CD8-positive, alpha-beta memory T cell (primary cell): Measurements from ENCODE around the gene EPHA3. TPM values are rescaled to one million over a fixed set of nuclear protein-coding genes. Genes with fewer than 3 reads are reported as not detected.

Experiments used
- CTCF ChIA-PET: fragments of 350-600 bp; sonication (Branson Sonifier 250); formaldehyde crosslinking; loops from one replicate; lab custom pipeline; 2021; ENCODE audit warnings: antibody characterized with exemption; lab: Charles Lee
- POLR2A ChIA-PET: fragments of 350-600 bp; sonication (Branson Sonifier 250); formaldehyde crosslinking; loops from one replicate; lab custom pipeline; 2021; ENCODE audit warnings: antibody characterized with exemption; lab: Charles Lee
- DNase-seq, 5 donors: peaks; one replicate each; pipeline versions ENCODE4 v3.0.0 to v3.0.0-alpha.2; 2020 to 2022; ENCODE audit warnings: mixed read lengths in 1 of 5
- H3K27ac ChIP-seq: one replicate; pipeline ENCODE4 v1.7.0; 2013; ENCODE audit warnings: low read depth, mild to moderate bottlenecking, low read length, moderate library complexity
- H3K27me3 ChIP-seq: 2 replicates; pipeline ENCODE4 v1.7.0; 2013; ENCODE audit warnings: low read length, mild to moderate bottlenecking; ENCODE audit not compliant: insufficient read depth, poor library complexity, severe bottlenecking
- H3K36me3 ChIP-seq: 2 replicates; pipeline ENCODE4 v1.7.0; 2013; ENCODE audit warnings: mild to moderate bottlenecking, low read length, moderate library complexity; ENCODE audit not compliant: insufficient read depth
- H3K4me1 ChIP-seq: 2 replicates; pipeline ENCODE4 v1.7.0; 2013; ENCODE audit warnings: mild to moderate bottlenecking, low read length, moderate library complexity; ENCODE audit not compliant: insufficient read depth
- H3K4me3 ChIP-seq: 2 replicates; pipeline ENCODE4 v1.7.0; 2013; ENCODE audit warnings: mild to moderate bottlenecking, low read length
- H3K9me3 ChIP-seq: 2 replicates; pipeline ENCODE4 v1.7.0; 2013; ENCODE audit warnings: mild to moderate bottlenecking, low read length
- H3K27ac Mint-ChIP-seq, 8 donors: one replicate each; pipeline ENCODE4 v1.8.0; 2020 to 2021; ENCODE audit warnings: mixed read lengths in 8 of 8, mild to moderate bottlenecking in 6 of 8, inconsistent platforms in 3 of 8, moderate library complexity in 3 of 8
- H3K27me3 Mint-ChIP-seq, 2 donors: one replicate each; pipeline ENCODE4 v1.8.0; 2020 to 2021; ENCODE audit warnings: mixed read lengths in 2 of 2, mild to moderate bottlenecking in 1 of 2, moderate library complexity in 1 of 2
- H3K36me3 Mint-ChIP-seq, 3 donors: one replicate each; pipeline ENCODE4 v1.8.0; 2020 to 2021; ENCODE audit warnings: mixed read lengths in 3 of 3, inconsistent platforms in 1 of 3, mild to moderate bottlenecking in 1 of 3
- H3K4me1 Mint-ChIP-seq, 3 donors: one replicate each; pipeline ENCODE4 v1.8.0; 2020 to 2021; ENCODE audit warnings: mixed read lengths in 3 of 3, inconsistent platforms in 1 of 3, mild to moderate bottlenecking in 1 of 3
- H3K4me3 Mint-ChIP-seq, 7 donors: one replicate each; pipeline ENCODE4 v1.8.0; 2020 to 2021; ENCODE audit warnings: mixed read lengths in 7 of 7, mild to moderate bottlenecking in 6 of 7, moderate library complexity in 4 of 7, inconsistent platforms in 2 of 7
- H3K9me3 Mint-ChIP-seq, 5 donors: one replicate each; pipeline ENCODE4 v1.8.0; 2020 to 2022; ENCODE audit warnings: mixed read lengths in 5 of 5, mild to moderate bottlenecking in 3 of 5, moderate library complexity in 2 of 5, inconsistent platforms in 1 of 5
- polyA plus RNA-seq: library from polyadenylated mRNA; unstranded; fragments of 300-500 nt; fragmentation: Illumina TruSeq; gene quantifications from one replicate; pipeline ENCODE4 v1.2.3, GENCODE V29; 2021
- total RNA-seq, 2 experiments: library from RNA; stranded (reverse); gene quantifications; one replicate each; pipeline ENCODE4 v1.2.3, GENCODE V29; 2021

EPHA3 gene
- total and polyA plus RNA-seq, 3 experiments from 2014 or later = not detected

GRCh38 chr3:89426060-89426459 is 318.6 kb downstream of the EPHA3 start:
- Mint-ChIP-seq H3K36me3 (no peaks in the 10 kb centered on the region), H3K9me3 (peaks cover 0 to 32% (median 2%) of the 10 kb centered on the region in 5 donors), H3K27me3 (no peaks in the 10 kb centered on the region), H3K27ac (no peak overlapping the region), H3K4me3 (no peak overlapping the region), H3K4me1 (no peaks in the 10 kb centered on the region)
- no peak overlapping the region for H3K4me3 ChIP-seq
- no peaks in the 10 kb centered on the region for H3K4me1 ChIP-seq
- no peak overlapping the region for H3K27ac ChIP-seq
- H3K36me3 ChIP-seq = no peaks in the 10 kb centered on the region
- H3K27me3 ChIP-seq = no peaks in the 10 kb centered on the region
- DNase-seq = no peak
- ChIA-PET CTCF (no interaction called here), POLR2A (no interaction called here)
- no peaks in the 10 kb centered on the region for H3K9me3 ChIP-seq

GRCh38 chr3:89434621-89435380 is 327.4 kb downstream of the EPHA3 start:
- no peaks in the 10 kb centered on the region for H3K4me1 Mint-ChIP-seq
- no peak overlapping the region for H3K27ac ChIP-seq
- peaks cover 3 to 24% (median 4%) of the 10 kb centered on the region in 5 donors for H3K9me3 Mint-ChIP-seq
- CTCF ChIA-PET = no interaction called here
- no peaks in the 10 kb centered on the region for H3K36me3 ChIP-seq
- H3K27me3 ChIP-seq = no peaks in the 10 kb centered on the region
- H3K4me3 Mint-ChIP-seq = no peak overlapping the region
- DNase-seq = no peak
- H3K27me3 Mint-ChIP-seq = no peaks in the 10 kb centered on the region
- H3K27ac Mint-ChIP-seq = no peak overlapping the region
- no peaks in the 10 kb centered on the region for H3K36me3 Mint-ChIP-seq
- no peaks in the 10 kb centered on the region for H3K4me1 ChIP-seq
- H3K4me3 ChIP-seq = no peak overlapping the region
- H3K9me3 ChIP-seq = no peaks in the 10 kb centered on the region
- POLR2A ChIA-PET = no interaction called here

GRCh38 chr3:89436846-89437245 is 329.4 kb downstream of the EPHA3 start:
- no peak overlapping the region for H3K27ac Mint-ChIP-seq
- H3K27me3 ChIP-seq = no peaks in the 10 kb centered on the region
- H3K27me3 Mint-ChIP-seq = no peaks in the 10 kb centered on the region
- no peak overlapping the region for H3K27ac ChIP-seq
- no peaks in the 10 kb centered on the region for H3K36me3 ChIP-seq
- H3K4me1 Mint-ChIP-seq = no peaks in the 10 kb centered on the region
- no peaks in the 10 kb centered on the region for H3K36me3 Mint-ChIP-seq
- no peak overlapping the region for H3K4me3 ChIP-seq
- peaks cover 3 to 34% (median 4%) of the 10 kb centered on the region in 5 donors for H3K9me3 Mint-ChIP-seq
- no peaks in the 10 kb centered on the region for H3K4me1 ChIP-seq
- POLR2A ChIA-PET = no interaction called here
- CTCF ChIA-PET = interaction anchor here (1.0 kb wide), 1 partner anchor 14 kb away, joined by 3 read pairs; no protein-coding TSS in a partner anchor
- H3K4me3 Mint-ChIP-seq = no peak overlapping the region
- no peaks in the 10 kb centered on the region for H3K9me3 ChIP-seq
- DNase-seq = no peak

GRCh38 chr3:89440386-89440785 is 333.0 kb downstream of the EPHA3 start:
- H3K36me3 Mint-ChIP-seq = no peaks in the 10 kb centered on the region
- no peaks in the 10 kb centered on the region for H3K27me3 Mint-ChIP-seq
- H3K27ac Mint-ChIP-seq = no peak overlapping the region
- Histone ChIP-seq H3K27me3 (no peaks in the 10 kb centered on the region), H3K36me3 (no peaks in the 10 kb centered on the region), H3K4me3 (no peak overlapping the region), H3K9me3 (no peaks in the 10 kb centered on the region), H3K4me1 (no peaks in the 10 kb centered on the region), H3K27ac (no peak overlapping the region)
- POLR2A ChIA-PET = no interaction called here
- H3K9me3 Mint-ChIP-seq = peaks cover 4 to 39% (median 8%) of the 10 kb centered on the region in 5 donors
- H3K4me1 Mint-ChIP-seq = no peaks in the 10 kb centered on the region
- H3K4me3 Mint-ChIP-seq = no peak overlapping the region
- no peak for DNase-seq
- CTCF ChIA-PET = no interaction called here

GRCh38 chr3:89441141-89441540 is 333.7 kb downstream of the EPHA3 start:
- no peak overlapping the region for H3K27ac ChIP-seq
- POLR2A ChIA-PET = no interaction called here
- Mint-ChIP-seq H3K4me1 (no peaks in the 10 kb centered on the region), H3K36me3 (no peaks in the 10 kb centered on the region), H3K9me3 (peaks cover 2 to 41% (median 9%) of the 10 kb centered on the region in 5 donors), H3K27me3 (no peaks in the 10 kb centered on the region), H3K4me3 (no peak overlapping the region), H3K27ac (no peak overlapping the region)
- no peak overlapping the region for H3K4me3 ChIP-seq
- CTCF ChIA-PET = no interaction called here
- H3K36me3 ChIP-seq = no peaks in the 10 kb centered on the region
- DNase-seq = no peak
- H3K4me1 ChIP-seq = no peaks in the 10 kb centered on the region
- no peaks in the 10 kb centered on the region for H3K9me3 ChIP-seq
- H3K27me3 ChIP-seq = no peaks in the 10 kb centered on the region

- Histone ChIP-seq H3K36me3 (no peaks in the 10 kb centered on the region), H3K27me3 (no peaks in the 10 kb centered on the region), H3K9me3 (no peaks in the 10 kb centered on the region), H3K4me1 (no peaks in the 10 kb centered on the region), H3K27ac (no peak overlapping the region), H3K4me3 (no peak overlapping the region)
- no peaks in the 10 kb centered on the region for H3K4me1 Mint-ChIP-seq
- peaks cover 9 to 45% (median 12%) of the 10 kb centered on the region in 5 donors for H3K9me3 Mint-ChIP-seq
- no peak for DNase-seq
- no peaks in the 10 kb centered on the region for H3K27me3 Mint-ChIP-seq
- CTCF ChIA-PET = no interaction called here
- H3K36me3 Mint-ChIP-seq = no peaks in the 10 kb centered on the region
- POLR2A ChIA-PET = no interaction called here
- no peak overlapping the region for H3K4me3 Mint-ChIP-seq
- H3K27ac Mint-ChIP-seq = no peak overlapping the region
Observed at GRCh38 chr3:89446593-89446992, 339.2 kb downstream of the EPHA3 start.

- H3K4me3 ChIP-seq = no peak overlapping the region
- H3K27me3 Mint-ChIP-seq = no peaks in the 10 kb centered on the region
- no peak for DNase-seq
- no peaks in the 10 kb centered on the region for H3K4me1 ChIP-seq
- no peaks in the 10 kb centered on the region for H3K9me3 ChIP-seq
- no peaks in the 10 kb centered on the region for H3K36me3 Mint-ChIP-seq
- no peaks in the 10 kb centered on the region for H3K4me1 Mint-ChIP-seq
- ChIA-PET POLR2A (no interaction called here), CTCF (no interaction called here)
- H3K9me3 Mint-ChIP-seq = peaks cover 8 to 42% (median 14%) of the 10 kb centered on the region in 5 donors
- H3K27ac Mint-ChIP-seq = no peak overlapping the region
- no peaks in the 10 kb centered on the region for H3K27me3 ChIP-seq
- H3K36me3 ChIP-seq = no peaks in the 10 kb centered on the region
- no peak overlapping the region for H3K4me3 Mint-ChIP-seq
- no peak overlapping the region for H3K27ac ChIP-seq
Observed at GRCh38 chr3:89447243-89447642, 339.8 kb downstream of the EPHA3 start.

- Mint-ChIP-seq H3K9me3 (peaks cover 7 to 38% (median 17%) of the 10 kb centered on the region in 5 donors), H3K4me1 (no peaks in the 10 kb centered on the region), H3K36me3 (no peaks in the 10 kb centered on the region), H3K27me3 (no peaks in the 10 kb centered on the region), H3K27ac (no peak overlapping the region), H3K4me3 (no peak overlapping the region)
- Histone ChIP-seq H3K4me1 (no peaks in the 10 kb centered on the region), H3K27ac (no peak overlapping the region), H3K4me3 (no peak overlapping the region), H3K36me3 (no peaks in the 10 kb centered on the region), H3K27me3 (no peaks in the 10 kb centered on the region), H3K9me3 (no peaks in the 10 kb centered on the region)
- no peak for DNase-seq
- POLR2A ChIA-PET = no interaction called here
- CTCF ChIA-PET = no interaction called here
Observed at GRCh38 chr3:89449086-89449485, 341.7 kb downstream of the EPHA3 start.
